Endodermal cell (in vitro differentiated cells): Measurements from ENCODE around the gene GRK4. TPM values are rescaled to one million over a fixed set of nuclear protein-coding genes. Genes with fewer than 3 reads are reported as not detected.

ENCODE experiments used
- DNase-seq: peaks from one replicate; pipeline ENCODE4 v3.0.0-alpha.2; 2017
- H3K27ac ChIP-seq: 2 replicates; pipeline ENCODE4 v1.5.1; 2013; ENCODE audit warnings: mild to moderate bottlenecking, low read depth, low read length, moderate library complexity
- H3K27me3 ChIP-seq: 2 replicates; pipeline ENCODE4 v1.6.1; 2013; ENCODE audit warnings: mild to moderate bottlenecking, low read length, moderate library complexity; ENCODE audit not compliant: insufficient read depth, control insufficient read depth, poor library complexity, severe bottlenecking
- H3K36me3 ChIP-seq: 2 replicates; pipeline ENCODE4 v1.7.0; 2013; ENCODE audit warnings: mild to moderate bottlenecking, low read length, moderate library complexity; ENCODE audit not compliant: control insufficient read depth, insufficient read depth
- H3K4me1 ChIP-seq: one replicate; pipeline ENCODE4 v1.7.0; 2013; ENCODE audit warnings: low read length; ENCODE audit not compliant: control insufficient read depth, insufficient read depth
- H3K4me3 ChIP-seq: 2 replicates; pipeline ENCODE4 v1.5.1; 2013; ENCODE audit warnings: mild to moderate bottlenecking, low read length, moderate library complexity
- H3K9ac ChIP-seq: 2 replicates; pipeline ENCODE4 v1.6.1; 2013; ENCODE audit warnings: mild to moderate bottlenecking, low read length, moderate library complexity; ENCODE audit not compliant: poor library complexity, severe bottlenecking; ENCODE audit errors: extremely low read depth
- H3K9me3 ChIP-seq: 2 replicates; pipeline ENCODE4 v1.6.1; 2013; ENCODE audit warnings: mild to moderate bottlenecking, low read length, moderate library complexity; ENCODE audit not compliant: control insufficient read depth
- H3K27ac Mint-ChIP-seq: 2 replicates; pipeline ENCODE4 v1.8.0; 2020; ENCODE audit warnings: mixed read lengths
- H3K27me3 Mint-ChIP-seq: 2 replicates; pipeline ENCODE4 v1.8.0; 2021; ENCODE audit warnings: mild to moderate bottlenecking, mixed read lengths; ENCODE audit not compliant: insufficient read depth
- H3K36me3 Mint-ChIP-seq: 2 replicates; pipeline ENCODE4 v1.8.0; 2020; ENCODE audit warnings: low read depth, mixed read lengths
- H3K4me1 Mint-ChIP-seq: 2 replicates; pipeline ENCODE4 v1.8.0; 2020; ENCODE audit warnings: mixed read lengths
- H3K4me3 Mint-ChIP-seq: 2 replicates; pipeline ENCODE4 v1.8.0; 2020; ENCODE audit warnings: mild to moderate bottlenecking, moderate library complexity, mixed read lengths
- H3K9me3 Mint-ChIP-seq: 2 replicates; pipeline ENCODE4 v1.8.0; 2020; ENCODE audit warnings: mild to moderate bottlenecking, mixed read lengths
- WGBS, 2 experiments: methylation state at CpG; one replicate each; pipeline versions ENCODE4 v1.1.5 to v1.1.7; 2013; ENCODE audit warnings: missing lambda C conversion rate in 2 of 2, mixed read lengths in 1 of 2; ENCODE audit not compliant: insufficient coverage in 1 of 2, insufficient read length in 1 of 2; 5-methylcytosine and 5-hydroxymethylcytosine counted together
- total RNA-seq, 2 donors: library from RNA; stranded (reverse); fragmentation: NEBNext Ultra II Directional in 1 of 2; extraction: Animal tissue kit (Norgen Biotek cat#: 25700) in 1 of 2; gene quantifications; 2 replicates in 1 of 2; 3 replicates in 1 of 2; pipeline ENCODE4 v1.2.1, GENCODE V29; 2021
- TF ChIP-seq, protein P1 (sequence below): fragments of 200-600 bp; sonication (generic); conservative IDR thresholded peaks from 2 replicates; pipeline ENCODE4 v1.5.0; 2021; ENCODE audit warnings: antibody characterized with exemption, mild to moderate bottlenecking

Gene GRK4
- total RNA-seq, 2 donors from 2014 or later = 2.8 to 4.2 TPM

- H3K9me3 Mint-ChIP-seq = peaks cover 8% of the 10 kb centered on the region
- peaks cover 1% of the 10 kb centered on the region for H3K27me3 Mint-ChIP-seq
- H3K4me3 Mint-ChIP-seq = no peak overlapping the region
- H3K27ac ChIP-seq = no peak overlapping the region
- no peak for DNase-seq
- H3K27me3 ChIP-seq = no peaks in the 10 kb centered on the region
- H3K9ac ChIP-seq = no peak overlapping the region
- no peaks in the 10 kb centered on the region for H3K9me3 ChIP-seq
- H3K36me3 ChIP-seq = no peaks in the 10 kb centered on the region
- H3K4me1 Mint-ChIP-seq = no peaks in the 10 kb centered on the region
- no peak overlapping the region for H3K27ac Mint-ChIP-seq
- H3K4me3 ChIP-seq = no peak overlapping the region
- no peaks in the 10 kb centered on the region for H3K36me3 Mint-ChIP-seq
- H3K4me1 ChIP-seq = no peaks in the 10 kb centered on the region
- 89 to 96% methylated on average over 6 to 8 of the region's 8 CpGs for WGBS, 2 experiments
- TF ChIP-seq, protein P1, sequence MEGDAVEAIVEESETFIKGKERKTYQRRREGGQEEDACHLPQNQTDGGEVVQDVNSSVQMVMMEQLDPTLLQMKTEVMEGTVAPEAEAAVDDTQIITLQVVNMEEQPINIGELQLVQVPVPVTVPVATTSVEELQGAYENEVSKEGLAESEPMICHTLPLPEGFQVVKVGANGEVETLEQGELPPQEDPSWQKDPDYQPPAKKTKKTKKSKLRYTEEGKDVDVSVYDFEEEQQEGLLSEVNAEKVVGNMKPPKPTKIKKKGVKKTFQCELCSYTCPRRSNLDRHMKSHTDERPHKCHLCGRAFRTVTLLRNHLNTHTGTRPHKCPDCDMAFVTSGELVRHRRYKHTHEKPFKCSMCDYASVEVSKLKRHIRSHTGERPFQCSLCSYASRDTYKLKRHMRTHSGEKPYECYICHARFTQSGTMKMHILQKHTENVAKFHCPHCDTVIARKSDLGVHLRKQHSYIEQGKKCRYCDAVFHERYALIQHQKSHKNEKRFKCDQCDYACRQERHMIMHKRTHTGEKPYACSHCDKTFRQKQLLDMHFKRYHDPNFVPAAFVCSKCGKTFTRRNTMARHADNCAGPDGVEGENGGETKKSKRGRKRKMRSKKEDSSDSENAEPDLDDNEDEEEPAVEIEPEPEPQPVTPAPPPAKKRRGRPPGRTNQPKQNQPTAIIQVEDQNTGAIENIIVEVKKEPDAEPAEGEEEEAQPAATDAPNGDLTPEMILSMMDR = no peak
Observed at GRCh38 chr4:3022112-3022511, 58.7 kb downstream of the GRK4 start.

DNA sequence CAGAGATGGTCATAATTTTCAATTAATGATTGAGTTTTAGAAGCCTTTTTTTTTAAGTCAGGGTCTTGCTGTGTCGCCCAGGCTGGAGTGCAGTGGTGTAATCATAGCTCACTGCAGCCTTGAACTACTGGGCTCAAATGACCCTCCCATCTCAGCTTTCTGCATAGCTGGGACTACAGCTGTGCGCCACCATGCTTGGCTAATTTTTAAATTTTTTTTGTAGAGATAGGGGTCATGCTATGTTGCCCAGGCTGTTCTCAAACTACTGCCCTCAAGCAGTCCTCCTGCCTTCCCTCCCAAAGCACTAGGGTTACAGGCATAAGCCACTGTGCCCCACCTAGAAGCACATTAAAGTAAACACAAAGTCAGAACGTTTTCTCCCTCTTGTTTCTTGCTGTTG is 59.3 kb downstream of the GRK4 start:
- Histone ChIP-seq H3K4me3 (no peak overlapping the region), H3K4me1 (no peaks in the 10 kb centered on the region), H3K36me3 (no peaks in the 10 kb centered on the region), H3K9me3 (no peaks in the 10 kb centered on the region), H3K9ac (no peak overlapping the region), H3K27ac (no peak overlapping the region), H3K27me3 (no peaks in the 10 kb centered on the region)
- Mint-ChIP-seq H3K27ac (no peak overlapping the region), H3K36me3 (no peaks in the 10 kb centered on the region), H3K27me3 (peaks cover 1% of the 10 kb centered on the region), H3K4me1 (no peaks in the 10 kb centered on the region), H3K4me3 (no peak overlapping the region), H3K9me3 (peaks cover 8% of the 10 kb centered on the region)
- TF ChIP-seq, protein P1 = no peak
- 71% methylated on average over 3 of the region's 3 CpGs; no CpG with 5 or more reads in 1 of the 2 experiments for WGBS, 2 experiments
- DNase-seq = no peak

DNA sequence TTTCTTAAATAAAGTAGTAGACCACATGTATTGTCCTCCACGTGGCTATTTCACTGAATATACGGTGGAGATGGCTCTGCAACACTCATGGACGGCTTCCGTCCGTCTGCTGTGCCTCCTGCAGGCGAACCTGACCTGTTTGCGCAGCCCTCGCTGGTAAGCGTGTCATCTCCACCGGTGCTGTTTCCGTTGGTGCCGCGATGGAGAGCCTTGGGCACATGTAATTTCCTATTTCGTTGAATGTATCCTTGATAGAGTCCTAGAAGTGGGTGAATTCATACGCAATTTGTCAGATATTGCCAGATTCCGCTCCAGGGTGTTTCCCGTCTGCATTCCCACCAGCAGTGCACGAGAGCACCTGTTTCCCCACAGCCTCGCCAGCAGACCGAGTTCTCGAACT is 62.5 kb downstream of the GRK4 start:
- Mint-ChIP-seq H3K27ac (no peak overlapping the region), H3K9me3 (peaks cover 8% of the 10 kb centered on the region), H3K4me1 (no peaks in the 10 kb centered on the region), H3K4me3 (no peak overlapping the region), H3K27me3 (peaks cover 1% of the 10 kb centered on the region), H3K36me3 (no peaks in the 10 kb centered on the region)
- Histone ChIP-seq H3K9ac (no peak overlapping the region), H3K4me1 (no peaks in the 10 kb centered on the region), H3K27me3 (no peaks in the 10 kb centered on the region), H3K4me3 (no peak overlapping the region), H3K27ac (no peak overlapping the region), H3K9me3 (no peaks in the 10 kb centered on the region), H3K36me3 (no peaks in the 10 kb centered on the region)
- no peak for DNase-seq
- TF ChIP-seq, protein P1 = no peak
- 94% methylated on average over 16 to 21 of the region's 21 CpGs for WGBS, 2 experiments
